Stimulated activated CD4-positive, alpha-beta T cell treated with anti-CD3 and anti-CD28 coated beads, Interleukin-2, amount 100 ng/mL, for 24 hours (primary cell): ENCODE data around the gene UROC1.

Experiments used
- DNase-seq, 2 donors: peaks; one replicate each; pipeline ENCODE4 v3.0.0-alpha.2; 2020

Gene UROC1

GRCh38 chr3:126515066-126515706 is 2.4 kb downstream of the UROC1 start:
- DNase-seq: no peak

GRCh38 chr3:126514161-126514560 is 3.4 kb downstream of the UROC1 start:
- no peak for DNase-seq

- no peak for DNase-seq
Measured at GRCh38 chr3:126512916-126513650, 4.5 kb downstream of the UROC1 start.

GRCh38 chr3:126512026-126512425 is 5.5 kb downstream of the UROC1 start:
- DNase-seq: no peak

- no peak for DNase-seq
Measured at GRCh38 chr3:126511291-126511690, 6.3 kb downstream of the UROC1 start.

GRCh38 chr3:126510308-126510910 is 7.2 kb downstream of the UROC1 start:
- DNase-seq: no peak

- DNase-seq: no peak
Measured at GRCh38 chr3:126509597-126510307, 7.8 kb downstream of the UROC1 start.

- no peak for DNase-seq
Measured at GRCh38 chr3:126508564-126508964, 9.0 kb downstream of the UROC1 start.

GRCh38 chr3:126507886-126508285 is 9.7 kb downstream of the UROC1 start:
- DNase-seq: no peak

- no peak for DNase-seq
Measured at GRCh38 chr3:126503701-126504100, 13.9 kb downstream of the UROC1 start.

- no peak for DNase-seq
Measured at GRCh38 chr3:126502656-126503055, 14.9 kb downstream of the UROC1 start.

- no peak for DNase-seq
Measured at GRCh38 chr3:126501736-126502135, 15.8 kb downstream of the UROC1 start.

GRCh38 chr3:126501054-126501453 is 16.5 kb downstream of the UROC1 start:
- DNase-seq: no peak

GRCh38 chr3:126500016-126500415 is 17.6 kb downstream of the UROC1 start:
- DNase-seq: no peak

- no peak for DNase-seq
Measured at GRCh38 chr3:126499401-126499800, 18.2 kb downstream of the UROC1 start.

- no peak for DNase-seq
Measured at GRCh38 chr3:126498929-126499328, 18.6 kb downstream of the UROC1 start.

- no peak for DNase-seq
Measured at GRCh38 chr3:126498461-126498860, 19.1 kb downstream of the UROC1 start.

- DNase-seq: no peak
Measured at GRCh38 chr3:126497956-126498355, 19.6 kb downstream of the UROC1 start.

- DNase-seq: no peak
Measured at GRCh38 chr3:126496894-126497850, 20.4 kb downstream of the UROC1 start.

GRCh38 chr3:126495786-126496185 is 21.8 kb downstream of the UROC1 start:
- DNase-seq: no peak

- no peak for DNase-seq
Measured at GRCh38 chr3:126494970-126495230, 22.7 kb downstream of the UROC1 start.

- no peak for DNase-seq
Measured at GRCh38 chr3:126494204-126494969, 23.2 kb downstream of the UROC1 start.
